Astrocyte of the spinal cord (primary cell): ENCODE data around the gene TCOF1.

ENCODE experiments used
- DNase-seq: peaks from one replicate; pipeline ENCODE4 v3.0.0; 2011; ENCODE audit warnings: low read depth, low spot score
- H3K4me3 ChIP-seq: 2 replicates; pipeline ENCODE4 v1.5.1; 2011; ENCODE audit warnings: low read depth, mild to moderate bottlenecking, low read length, moderate library complexity
- in situ Hi-C: cut with HindIII; loops from 2 replicates; pipeline ENCODE4 v1.10.0; 2017; ENCODE audit warnings: low sequenced_read_pairs
- TF ChIP-seq, protein P1 (sequence below): IDR thresholded peaks from 2 replicates; pipeline ENCODE4 v1.5.1; 2012; ENCODE audit warnings: low read depth, mild to moderate bottlenecking, low read length, inconsistent platforms

TCOF1 gene

DNA sequence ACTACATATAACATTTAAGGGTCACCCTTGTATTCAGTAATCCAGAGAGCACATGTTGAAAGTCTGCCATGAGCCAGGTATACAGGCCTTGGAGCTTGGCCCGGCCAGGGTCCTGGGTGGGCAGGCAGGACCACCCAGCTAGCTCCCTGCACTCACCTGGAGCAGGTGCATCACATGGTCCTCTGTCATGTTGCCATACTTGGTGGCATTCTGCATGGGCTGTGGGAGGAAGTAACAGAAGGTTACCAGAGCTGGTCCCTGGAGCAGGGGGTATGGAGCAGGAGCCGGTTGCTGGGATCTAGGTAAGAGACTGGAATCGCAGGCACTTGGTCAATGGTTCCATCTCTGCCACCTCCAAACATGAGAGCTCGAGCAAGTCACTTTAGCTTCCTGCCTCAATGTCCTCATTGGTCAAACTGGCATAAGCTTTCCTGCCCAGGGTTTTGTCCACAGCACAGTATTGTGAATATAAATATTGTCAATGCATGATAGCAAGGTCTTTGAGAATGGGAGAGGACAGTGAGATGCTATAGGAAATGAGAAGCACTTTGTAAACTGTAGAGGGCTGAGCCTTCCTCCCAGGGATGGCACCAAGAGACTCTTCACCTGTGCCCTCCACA is 48.7 kb downstream of the TCOF1 start:
- in situ Hi-C loops, result no loop called here
- no peak overlapping the region for H3K4me3 ChIP-seq
- TF ChIP-seq, protein P1, sequence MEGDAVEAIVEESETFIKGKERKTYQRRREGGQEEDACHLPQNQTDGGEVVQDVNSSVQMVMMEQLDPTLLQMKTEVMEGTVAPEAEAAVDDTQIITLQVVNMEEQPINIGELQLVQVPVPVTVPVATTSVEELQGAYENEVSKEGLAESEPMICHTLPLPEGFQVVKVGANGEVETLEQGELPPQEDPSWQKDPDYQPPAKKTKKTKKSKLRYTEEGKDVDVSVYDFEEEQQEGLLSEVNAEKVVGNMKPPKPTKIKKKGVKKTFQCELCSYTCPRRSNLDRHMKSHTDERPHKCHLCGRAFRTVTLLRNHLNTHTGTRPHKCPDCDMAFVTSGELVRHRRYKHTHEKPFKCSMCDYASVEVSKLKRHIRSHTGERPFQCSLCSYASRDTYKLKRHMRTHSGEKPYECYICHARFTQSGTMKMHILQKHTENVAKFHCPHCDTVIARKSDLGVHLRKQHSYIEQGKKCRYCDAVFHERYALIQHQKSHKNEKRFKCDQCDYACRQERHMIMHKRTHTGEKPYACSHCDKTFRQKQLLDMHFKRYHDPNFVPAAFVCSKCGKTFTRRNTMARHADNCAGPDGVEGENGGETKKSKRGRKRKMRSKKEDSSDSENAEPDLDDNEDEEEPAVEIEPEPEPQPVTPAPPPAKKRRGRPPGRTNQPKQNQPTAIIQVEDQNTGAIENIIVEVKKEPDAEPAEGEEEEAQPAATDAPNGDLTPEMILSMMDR, result no peak
- no peak for DNase-seq

DNA sequence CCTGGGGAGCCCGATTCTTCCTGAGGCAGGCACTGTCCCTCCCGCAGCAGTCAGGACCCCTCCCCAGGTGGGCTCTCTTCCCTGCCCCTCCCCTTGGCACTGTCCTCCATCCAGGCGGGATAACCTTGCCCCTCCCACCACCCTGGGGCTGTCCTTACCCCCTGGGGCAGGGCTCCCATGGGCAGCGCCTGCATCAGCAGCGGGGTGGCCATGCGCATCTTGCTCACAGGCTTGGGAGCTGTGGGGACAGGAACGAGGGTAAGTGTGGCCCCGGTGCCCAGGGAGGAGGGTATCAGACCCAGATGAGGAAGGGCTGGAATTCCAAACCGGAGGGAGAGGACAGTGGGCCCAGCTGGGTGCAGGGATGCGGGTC is 49.2 kb downstream of the TCOF1 start:
- TF ChIP-seq, protein P1, result no peak
- in situ Hi-C loops, result no loop called here
- no peak for DNase-seq
- H3K4me3 ChIP-seq, result no peak overlapping the region

DNA sequence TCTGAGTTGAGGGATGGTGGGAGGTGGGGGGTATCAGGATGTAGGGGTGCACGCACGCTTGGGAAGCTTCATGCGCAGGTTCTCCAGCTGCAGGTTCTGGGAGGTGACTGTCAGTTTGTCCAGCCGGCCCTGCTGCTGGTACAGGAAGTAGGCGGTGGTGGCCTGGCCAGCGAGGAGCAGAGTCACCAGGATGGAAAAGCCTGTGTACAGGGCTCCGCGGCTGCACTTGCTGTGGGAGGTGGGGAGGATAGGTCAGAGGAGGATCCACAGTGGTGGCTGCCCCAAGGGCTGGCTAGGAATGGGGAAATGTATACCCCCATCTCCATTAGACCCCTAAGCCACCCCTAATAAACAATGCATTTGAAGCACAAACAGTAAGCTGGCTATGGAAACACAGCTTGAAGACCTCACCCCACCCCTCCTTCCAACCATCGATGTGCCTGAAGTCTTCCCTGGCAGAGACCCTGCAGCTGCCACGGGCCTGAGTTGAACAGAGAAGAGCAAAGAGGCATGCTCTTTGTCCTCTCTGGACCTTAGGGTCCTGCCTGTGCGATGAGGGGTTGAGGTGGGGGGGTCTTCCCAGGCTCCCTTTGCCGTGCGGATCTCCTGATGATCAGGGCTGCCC is 49.7 kb downstream of the TCOF1 start:
- DNase-seq, result no peak
- TF ChIP-seq, protein P1, result no peak
- H3K4me3 ChIP-seq, result no peak overlapping the region
- in situ Hi-C loops, result no loop called here

DNA sequence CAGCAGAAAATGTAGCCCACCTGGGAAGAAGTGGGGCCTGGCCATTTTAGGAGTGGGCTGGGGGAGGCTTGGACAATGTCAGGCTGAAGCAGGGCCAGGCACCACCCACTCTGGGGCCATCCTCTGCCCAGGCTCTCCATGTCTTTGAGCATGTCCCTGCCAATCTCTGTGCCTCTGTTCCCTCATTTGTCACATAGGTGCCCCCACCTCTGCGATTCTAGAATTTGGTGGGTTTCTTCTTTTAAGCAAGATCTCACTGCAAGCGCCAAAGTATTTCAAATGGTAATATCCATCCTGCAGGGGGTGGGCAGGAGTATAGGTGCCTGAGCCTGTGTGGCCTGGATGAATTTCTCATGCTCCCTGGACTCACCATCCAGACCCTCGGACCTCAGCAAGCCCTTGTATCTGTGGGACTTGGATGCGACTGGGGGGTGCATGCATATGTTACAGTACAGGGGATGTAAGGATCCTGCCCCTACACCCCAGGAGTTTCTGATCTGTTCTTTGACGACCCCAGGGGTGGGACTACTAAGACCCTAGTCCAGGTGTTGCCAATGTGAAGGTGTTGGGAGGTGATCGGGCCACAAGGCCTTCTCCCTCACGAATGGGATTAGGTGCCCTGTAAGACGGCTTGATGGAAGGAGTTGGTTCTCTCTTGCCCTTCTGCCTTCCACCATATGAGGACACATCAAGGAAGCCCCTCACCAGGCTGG is 50.9 kb downstream of the TCOF1 start:
- no peak for DNase-seq
- in situ Hi-C loops, result no loop called here
- no peak overlapping the region for H3K4me3 ChIP-seq
- TF ChIP-seq, protein P1, result no peak

DNA sequence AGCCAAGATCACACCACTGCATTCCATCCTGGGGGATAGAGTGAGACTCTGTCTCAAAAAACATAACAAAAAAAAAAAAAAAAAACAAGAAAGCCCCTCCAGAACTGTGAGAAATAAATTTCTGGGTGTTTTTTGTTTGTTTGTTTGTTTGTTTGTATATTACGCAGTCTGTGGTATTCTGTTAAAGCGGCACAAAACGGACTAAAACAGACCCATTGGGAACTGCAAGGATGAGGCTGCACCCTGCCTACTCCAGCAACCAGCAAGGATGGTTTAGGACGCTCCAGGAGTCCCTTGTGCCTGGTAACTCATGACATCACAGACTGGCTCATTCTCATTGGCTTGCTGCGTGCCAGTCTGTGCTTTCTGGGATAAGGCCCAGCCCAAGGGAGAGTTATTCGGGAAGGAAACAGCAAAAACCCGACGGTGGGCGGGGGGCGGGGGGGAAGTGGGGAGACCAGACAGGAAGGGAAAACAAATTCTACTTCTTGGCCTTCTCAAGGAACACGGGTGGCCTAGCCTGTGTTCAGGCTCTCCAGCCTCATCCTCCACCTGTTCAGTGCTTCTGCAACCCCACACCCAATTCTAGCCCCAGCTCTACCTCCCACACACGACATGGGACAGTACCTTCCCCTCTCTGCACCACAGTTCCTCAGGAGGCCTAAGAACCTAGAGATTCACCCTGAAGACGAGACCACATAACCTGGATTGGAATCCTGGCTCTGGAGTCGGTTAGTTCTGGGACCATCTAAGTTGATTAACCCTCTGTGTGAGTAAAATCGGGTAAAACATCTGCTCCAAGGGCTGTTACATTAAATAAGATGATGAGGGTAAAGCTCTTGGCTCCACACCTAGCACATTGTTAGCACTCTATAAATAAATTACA is 52.4 kb downstream of the TCOF1 start:
- no peak overlapping the region for H3K4me3 ChIP-seq
- TF ChIP-seq, protein P1, result no peak
- peak; percentile 83 for DNase-seq
- in situ Hi-C loops, result no loop called here

DNA sequence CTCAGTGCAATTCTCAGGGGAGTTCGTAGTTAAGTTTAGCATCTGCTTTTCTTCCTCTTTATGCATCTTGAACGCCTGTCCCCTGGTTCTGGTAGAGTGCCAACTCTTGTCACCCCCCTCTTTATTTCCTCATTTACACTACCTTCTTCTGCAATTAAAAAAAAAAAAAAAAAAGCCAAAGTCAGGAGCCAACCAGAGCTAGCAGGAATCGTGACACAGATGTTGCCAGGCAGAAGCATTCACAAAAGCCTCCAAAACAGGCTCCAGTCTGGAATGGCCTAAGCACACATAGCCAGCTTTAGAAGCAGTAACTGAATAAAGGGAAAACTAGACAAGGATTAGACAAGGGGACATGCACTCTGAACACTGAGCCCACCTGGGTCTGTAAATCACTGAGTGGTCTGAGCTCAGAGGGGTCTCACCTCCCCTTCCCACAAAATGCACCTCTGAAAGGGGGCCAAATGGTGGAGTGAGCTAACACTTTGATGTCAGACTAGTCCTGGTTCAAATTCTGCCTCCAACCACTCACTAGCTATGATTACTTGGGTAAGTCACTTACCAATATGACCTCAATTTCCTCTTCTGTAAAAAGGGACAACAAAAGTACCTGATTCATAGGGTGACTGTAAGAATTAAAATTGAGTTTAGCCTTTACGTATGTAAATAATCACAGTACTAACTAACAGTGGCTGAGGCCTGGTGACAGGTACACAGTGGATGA is 53.2 kb downstream of the TCOF1 start:
- peak; percentile 65 for DNase-seq
- in situ Hi-C loops, result no loop called here
- no peak overlapping the region for H3K4me3 ChIP-seq
- TF ChIP-seq, protein P1, result no peak
